OCI-LY7 (cell line): ENCODE measurements around the gene FOS.

ENCODE experiments used
- EZH2phosphoT487 ChIP-seq: fragments of 200-600 bp; sonication (generic); IDR thresholded peaks from 2 replicates; pipeline ENCODE4 v1.6.1; 2018; ENCODE audit warnings: low read depth, borderline replicate concordance, mild to moderate bottlenecking, mixed run types, antibody characterized with exemption, low read length, moderate library complexity, mixed read lengths
- TF ChIP-seq, protein P1 (sequence below): fragments of 200-600 bp; sonication (generic); conservative IDR thresholded peaks from 2 replicates; pipeline ENCODE4 v1.5.1; 2014; ENCODE audit warnings: mild to moderate bottlenecking, antibody characterized with exemption, low read length, moderate library complexity, mixed read lengths

DNA sequence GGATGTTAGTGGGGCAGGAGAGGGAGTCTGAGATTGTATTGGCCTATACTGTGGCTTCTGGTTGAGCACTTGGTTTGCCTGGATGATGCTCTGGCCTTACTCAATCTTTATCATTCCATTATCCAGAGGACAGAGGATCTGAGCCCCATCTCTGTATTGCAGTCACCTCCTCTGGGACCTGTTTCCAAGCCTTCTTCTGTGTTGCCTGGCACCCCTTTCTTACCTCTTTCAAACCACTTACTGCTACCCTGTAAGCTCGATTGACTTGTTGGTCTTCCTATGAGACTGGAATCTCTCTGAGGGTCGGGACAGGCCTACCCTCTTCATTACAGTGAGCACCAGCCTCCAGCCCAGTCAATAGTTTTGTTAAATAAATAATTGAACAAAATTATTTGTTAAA, 3.0 kb upstream of the FOS start:
- TF ChIP-seq, protein P1, sequence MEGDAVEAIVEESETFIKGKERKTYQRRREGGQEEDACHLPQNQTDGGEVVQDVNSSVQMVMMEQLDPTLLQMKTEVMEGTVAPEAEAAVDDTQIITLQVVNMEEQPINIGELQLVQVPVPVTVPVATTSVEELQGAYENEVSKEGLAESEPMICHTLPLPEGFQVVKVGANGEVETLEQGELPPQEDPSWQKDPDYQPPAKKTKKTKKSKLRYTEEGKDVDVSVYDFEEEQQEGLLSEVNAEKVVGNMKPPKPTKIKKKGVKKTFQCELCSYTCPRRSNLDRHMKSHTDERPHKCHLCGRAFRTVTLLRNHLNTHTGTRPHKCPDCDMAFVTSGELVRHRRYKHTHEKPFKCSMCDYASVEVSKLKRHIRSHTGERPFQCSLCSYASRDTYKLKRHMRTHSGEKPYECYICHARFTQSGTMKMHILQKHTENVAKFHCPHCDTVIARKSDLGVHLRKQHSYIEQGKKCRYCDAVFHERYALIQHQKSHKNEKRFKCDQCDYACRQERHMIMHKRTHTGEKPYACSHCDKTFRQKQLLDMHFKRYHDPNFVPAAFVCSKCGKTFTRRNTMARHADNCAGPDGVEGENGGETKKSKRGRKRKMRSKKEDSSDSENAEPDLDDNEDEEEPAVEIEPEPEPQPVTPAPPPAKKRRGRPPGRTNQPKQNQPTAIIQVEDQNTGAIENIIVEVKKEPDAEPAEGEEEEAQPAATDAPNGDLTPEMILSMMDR, result no peak
- TF ChIP-seq EZH2phosphoT487, result no peak; the same call in 1 of the 2 replicates
